22Rv1 (cell line): ENCODE measurements around the gene CLSTN2.

Experiments
- H3K27ac ChIP-seq: fragments of 450-650 bp; 2 replicates; pipeline ENCODE4 v1.5.1; 2017
- CTCF ChIP-seq: fragments of 450-650 bp; IDR thresholded peaks from 2 replicates; pipeline ENCODE4 v1.5.1; 2017; ENCODE audit warnings: mild to moderate bottlenecking
- ZFX ChIP-seq: fragments of 450-650 bp; IDR thresholded peaks from 2 replicates; pipeline ENCODE4 v1.6.1; 2017; ENCODE audit warnings: antibody characterized with exemption, borderline replicate concordance

Gene CLSTN2

GRCh38 chr3:139978966-139979365 is 44.0 kb downstream of the CLSTN2 start:
- H3K27ac ChIP-seq = no peak overlapping the region
- TF ChIP-seq ZFX (no peak), CTCF (no peak)

GRCh38 chr3:139979991-139980390 is 45.0 kb downstream of the CLSTN2 start:
- TF ChIP-seq ZFX = no peak
- no peak for TF ChIP-seq CTCF
- H3K27ac ChIP-seq = no peak overlapping the region

GRCh38 chr3:139982404-139982803 is 47.4 kb downstream of the CLSTN2 start:
- no peak for TF ChIP-seq CTCF
- TF ChIP-seq ZFX = no peak
- no peak overlapping the region for H3K27ac ChIP-seq

GRCh38 chr3:139985576-139985975 is 50.6 kb downstream of the CLSTN2 start:
- H3K27ac ChIP-seq = no peak overlapping the region
- TF ChIP-seq CTCF = no peak
- no peak for TF ChIP-seq ZFX

- TF ChIP-seq CTCF (no peak), ZFX (no peak)
- H3K27ac ChIP-seq = no peak overlapping the region
These were observed 52.9 kb downstream of the CLSTN2 start for GRCh38 chr3:139987908-139988307.

GRCh38 chr3:139988472-139989156 is 53.6 kb downstream of the CLSTN2 start:
- TF ChIP-seq ZFX (no peak), CTCF (no peak)

GRCh38 chr3:139994891-139995290 is 59.9 kb downstream of the CLSTN2 start:
- no peak for TF ChIP-seq CTCF
- no peak for TF ChIP-seq ZFX
- no peak overlapping the region for H3K27ac ChIP-seq

More at GRCh38 chr3:139988472-139989156, 53.6 kb downstream of the CLSTN2 start:
- no peak overlapping the region for H3K27ac ChIP-seq
